Adipocyte (in vitro differentiated cells): ENCODE data around the gene ARHGAP40.

ENCODE experiments used
- DNase-seq: peaks from one replicate; pipeline ENCODE4 v3.0.0-alpha.2; 2015; ENCODE audit warnings: low read depth
- H3K27me3 ChIP-seq: replicated peaks from 2 replicates; pipeline ENCODE4 v1.7.0; 2013; ENCODE audit warnings: mild to moderate bottlenecking, low read length, moderate library complexity; ENCODE audit not compliant: control insufficient read depth, insufficient read depth
- H3K36me3 ChIP-seq: 2 replicates; pipeline ENCODE4 v1.7.0; 2013; ENCODE audit warnings: low read length, mild to moderate bottlenecking, moderate library complexity; ENCODE audit not compliant: control insufficient read depth, insufficient read depth, severe bottlenecking
- H3K4me1 ChIP-seq: 2 replicates; pipeline ENCODE4 v1.7.0; 2013; ENCODE audit warnings: mild to moderate bottlenecking, low read length, moderate library complexity; ENCODE audit not compliant: control insufficient read depth, insufficient read depth
- H3K4me3 ChIP-seq: 2 replicates; pipeline ENCODE4 v1.7.0; 2013; ENCODE audit warnings: mild to moderate bottlenecking, low read length, moderate library complexity
- H3K9ac ChIP-seq: 2 replicates; pipeline ENCODE4 v1.7.0; 2013; ENCODE audit warnings: mild to moderate bottlenecking, low read length, moderate library complexity
- H3K9me3 ChIP-seq: 2 replicates; pipeline ENCODE4 v1.7.0; 2013; ENCODE audit warnings: mild to moderate bottlenecking, low read length, moderate library complexity; ENCODE audit not compliant: control insufficient read depth

ARHGAP40 gene

DNA sequence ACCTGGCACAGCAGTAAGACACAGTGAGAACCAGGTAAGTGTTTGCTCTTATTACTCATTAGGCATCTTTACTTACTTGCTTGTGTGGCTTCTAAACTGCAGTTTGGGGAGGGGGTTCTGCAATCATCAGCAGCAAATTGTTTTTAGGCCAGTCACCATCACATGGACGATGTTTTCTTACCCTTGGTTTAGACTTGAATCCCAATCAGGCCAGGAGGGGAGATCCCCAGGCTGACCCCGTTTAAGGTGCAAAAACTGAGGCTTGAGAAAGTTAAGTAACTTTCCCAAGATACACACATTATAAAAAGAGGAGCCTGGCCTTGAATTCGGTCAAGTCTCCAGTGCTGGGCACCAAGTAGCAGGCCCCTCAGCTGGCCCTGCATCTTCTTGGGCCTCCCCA, 70.9 kb downstream of the ARHGAP40 start:
- Histone ChIP-seq H3K9me3 (no peaks in the 10 kb centered on the region), H3K27me3 (peaks cover 44% of the 10 kb centered on the region), H3K4me1 (peaks cover 7% of the 10 kb centered on the region), H3K9ac (no peak overlapping the region), H3K4me3 (no peak overlapping the region), H3K36me3 (no peaks in the 10 kb centered on the region)
- no peak for DNase-seq

DNA sequence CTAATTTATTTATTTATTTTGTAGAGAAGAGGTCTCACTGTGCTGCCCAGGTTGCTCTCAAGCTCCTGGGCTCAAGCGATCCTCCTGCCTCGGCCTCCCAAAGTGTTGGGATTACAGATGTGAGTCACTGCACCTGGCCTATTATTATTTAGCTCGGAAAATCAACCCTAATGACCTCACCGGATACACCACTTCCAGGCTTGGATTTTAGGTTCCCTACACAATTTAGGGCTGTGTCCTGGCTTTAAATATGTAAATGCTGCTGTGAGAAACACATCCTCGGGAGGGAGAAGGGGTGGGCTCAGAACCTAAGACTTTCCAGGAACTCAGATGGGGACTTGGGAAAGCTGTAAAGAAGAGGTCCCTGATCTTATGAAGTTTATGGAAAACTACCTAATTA, 71.7 kb downstream of the ARHGAP40 start:
- Histone ChIP-seq H3K9me3 (no peaks in the 10 kb centered on the region), H3K4me1 (peaks cover 7% of the 10 kb centered on the region), H3K4me3 (peak overlapping the region; percentile 76), H3K9ac (no peak overlapping the region), H3K27me3 (peaks cover 37% of the 10 kb centered on the region), H3K36me3 (no peaks in the 10 kb centered on the region)
- DNase-seq, result no peak

DNA sequence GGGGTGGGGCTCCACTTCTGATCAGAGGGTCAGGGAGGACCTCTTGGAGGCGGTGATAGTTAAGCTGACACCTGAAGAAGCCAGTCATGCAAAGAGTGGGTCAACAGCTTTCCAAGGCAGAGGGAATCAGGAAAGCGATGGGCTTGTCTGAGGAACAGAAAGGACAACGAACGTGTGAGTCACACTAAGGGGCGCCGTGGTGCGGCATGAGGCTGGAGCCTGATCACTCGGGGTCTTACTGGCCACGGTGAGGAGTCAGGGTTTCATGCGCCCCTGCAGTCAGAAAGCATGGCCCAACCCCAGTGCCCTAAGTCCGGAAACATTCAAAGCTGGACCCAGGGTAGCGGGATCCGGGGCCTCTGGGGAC, 72.1 kb downstream of the ARHGAP40 start:
- no peaks in the 10 kb centered on the region for H3K9me3 ChIP-seq
- peaks cover 7% of the 10 kb centered on the region for H3K4me1 ChIP-seq
- no peaks in the 10 kb centered on the region for H3K36me3 ChIP-seq
- peak overlapping the region; percentile 76 for H3K4me3 ChIP-seq
- H3K27me3 ChIP-seq, result peaks cover 36% of the 10 kb centered on the region
- H3K9ac ChIP-seq, result no peak overlapping the region
- peak; percentile 30 for DNase-seq

DNA sequence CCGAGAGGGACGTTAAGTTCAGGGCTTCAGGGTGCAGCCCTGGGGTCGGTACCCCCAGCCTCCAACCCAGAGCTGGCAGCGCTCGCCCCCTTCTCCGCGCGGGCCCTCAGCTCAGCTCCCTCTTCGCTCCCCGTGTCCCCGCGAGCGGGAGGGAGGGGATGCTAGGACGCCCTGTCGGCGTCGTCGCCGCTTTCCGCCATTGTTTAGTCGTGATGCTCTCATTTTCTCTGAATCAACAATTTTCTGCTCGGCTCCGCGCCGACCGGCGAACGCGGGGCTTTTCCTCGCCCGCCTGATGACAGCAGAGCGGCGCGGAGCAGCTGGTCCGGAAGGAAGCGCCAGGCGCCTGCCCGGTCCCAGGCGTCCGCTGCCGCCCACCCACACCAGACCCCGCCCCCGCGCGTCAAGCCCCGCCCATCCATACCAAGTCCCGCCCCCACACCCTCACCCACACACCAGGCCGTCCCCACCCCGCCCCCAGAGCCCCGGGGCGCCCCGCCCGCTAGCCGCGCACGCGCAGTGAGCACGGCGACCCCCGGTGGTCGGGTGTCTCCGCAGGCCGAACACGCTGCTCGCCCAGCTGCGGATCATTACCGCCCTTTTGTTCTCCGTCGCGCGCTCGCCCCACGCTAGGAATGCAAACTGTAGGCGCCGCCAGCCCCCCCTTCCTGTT, 72.6 kb downstream of the ARHGAP40 start:
- Histone ChIP-seq H3K9ac (no peak overlapping the region), H3K4me3 (peak overlapping the region; percentile 76), H3K9me3 (no peaks in the 10 kb centered on the region), H3K36me3 (no peaks in the 10 kb centered on the region), H3K4me1 (peaks cover 7% of the 10 kb centered on the region), H3K27me3 (peaks cover 31% of the 10 kb centered on the region)
- DNase-seq, result peak; percentile 71

DNA sequence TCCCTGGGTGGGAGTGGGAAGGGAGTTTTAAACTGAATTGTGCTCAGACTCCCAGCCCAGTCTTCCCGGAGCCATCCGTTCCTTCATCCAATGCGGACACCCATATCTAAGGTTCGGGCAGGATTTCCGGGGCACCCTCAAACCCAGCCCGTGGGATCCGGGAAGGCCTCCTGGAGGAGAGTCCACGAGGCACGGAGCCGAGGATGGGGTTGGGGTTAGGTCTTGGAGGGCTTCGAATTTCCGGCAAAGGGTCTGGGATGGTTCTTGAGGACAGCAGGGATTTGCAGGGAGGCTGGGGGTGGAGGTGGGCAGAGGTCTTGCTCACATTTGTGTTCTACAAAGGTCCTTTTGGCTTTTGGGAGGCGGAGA, 73.1 kb downstream of the ARHGAP40 start:
- DNase-seq, result no peak
- H3K27me3 ChIP-seq, result peaks cover 30% of the 10 kb centered on the region
- no peak overlapping the region for H3K4me3 ChIP-seq

DNA sequence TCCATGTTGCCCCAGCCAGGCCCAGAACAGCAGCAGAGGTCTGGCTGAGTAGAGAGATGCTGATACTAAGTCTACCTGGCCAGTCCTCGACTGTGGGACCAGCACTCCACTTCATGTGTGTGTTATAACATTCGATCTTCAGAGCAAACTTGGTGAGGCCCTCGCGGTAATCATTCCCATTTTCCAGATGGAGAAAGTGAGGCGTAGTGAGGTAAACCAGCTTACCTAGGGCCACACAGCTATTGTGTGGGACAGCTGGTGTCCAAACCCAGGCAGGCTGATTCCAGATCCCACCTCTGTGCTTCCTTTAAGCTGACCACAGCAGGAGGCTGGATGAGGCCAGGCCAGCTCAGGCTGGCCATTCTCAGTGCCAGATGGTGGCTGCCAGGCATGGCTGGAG, 75.0 kb downstream of the ARHGAP40 start:
- DNase-seq, result no peak
- H3K27me3 ChIP-seq, result peaks cover 21% of the 10 kb centered on the region

More for the DNA sequence above, 73.1 kb downstream of the ARHGAP40 start:
- no peaks in the 10 kb centered on the region for H3K9me3 ChIP-seq
- H3K4me1 ChIP-seq, result peaks cover 7% of the 10 kb centered on the region
- no peaks in the 10 kb centered on the region for H3K36me3 ChIP-seq
- no peak overlapping the region for H3K9ac ChIP-seq

DNA sequence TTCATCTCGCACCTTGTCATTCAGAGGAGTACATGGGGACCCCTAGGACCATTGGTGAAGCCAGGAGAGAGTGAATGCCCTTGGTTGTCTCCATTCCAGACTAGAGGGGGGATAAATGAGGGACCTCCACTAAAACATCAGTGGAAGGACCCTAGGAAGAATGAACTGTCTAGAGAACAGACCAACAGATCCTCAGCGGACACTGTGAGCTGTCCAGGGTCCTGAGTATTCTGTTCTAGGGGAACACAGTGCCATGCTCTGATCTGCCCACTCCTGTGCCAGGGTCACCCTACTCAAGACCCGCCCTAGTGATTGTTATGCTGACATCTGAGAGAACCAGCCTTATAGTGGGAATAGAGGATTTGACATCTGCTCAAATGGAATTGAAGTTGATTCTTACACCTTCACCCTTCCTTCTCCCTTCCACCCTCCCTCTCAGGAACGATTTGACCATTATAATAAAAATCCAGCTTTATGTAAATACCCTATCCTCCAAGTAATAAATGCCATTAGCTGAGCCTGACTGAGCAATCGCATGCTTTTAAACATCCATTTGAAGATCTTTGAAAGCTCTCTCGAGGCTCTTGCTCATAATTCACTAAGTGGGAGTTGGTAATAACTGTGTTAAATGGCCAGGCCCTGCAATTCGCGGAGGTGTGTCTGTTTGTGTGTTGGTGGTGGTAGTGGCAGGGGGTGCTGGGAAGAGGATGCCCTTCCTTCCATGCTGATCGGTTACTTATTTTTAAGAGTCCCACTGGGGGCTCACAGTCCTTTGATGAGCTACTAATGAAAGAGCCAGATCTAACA, 79.1 kb downstream of the ARHGAP40 start:
- Histone ChIP-seq H3K9me3 (no peaks in the 10 kb centered on the region), H3K27me3 (peaks cover 14% of the 10 kb centered on the region), H3K36me3 (no peaks in the 10 kb centered on the region), H3K4me1 (no peaks in the 10 kb centered on the region), H3K9ac (no peak overlapping the region), H3K4me3 (no peak overlapping the region)
- DNase-seq, result peak; percentile 49

More for the DNA sequence above, 75.0 kb downstream of the ARHGAP40 start:
- H3K9ac ChIP-seq, result no peak overlapping the region
- H3K4me3 ChIP-seq, result no peak overlapping the region
- no peaks in the 10 kb centered on the region for H3K9me3 ChIP-seq
- H3K4me1 ChIP-seq, result peaks cover 7% of the 10 kb centered on the region
- H3K36me3 ChIP-seq, result no peaks in the 10 kb centered on the region

DNA sequence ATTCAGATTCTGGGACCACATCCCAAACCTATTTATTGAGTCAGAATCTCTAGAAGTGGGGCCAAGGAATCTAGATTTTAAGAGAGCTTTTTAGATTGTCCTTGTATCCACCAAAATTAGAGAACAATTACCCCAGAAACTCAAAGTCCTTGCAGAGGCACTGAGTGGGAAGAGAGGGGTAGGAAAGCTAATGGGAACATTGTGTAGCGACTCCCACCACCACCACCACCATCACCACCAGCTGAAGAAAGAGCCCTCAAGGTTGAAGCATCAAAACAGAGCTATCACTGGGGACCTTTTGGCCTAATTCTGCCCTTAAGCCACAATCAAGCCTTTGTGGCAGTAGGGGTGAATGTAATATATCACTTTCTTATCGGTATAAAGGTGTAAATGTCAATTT, 83.7 kb downstream of the ARHGAP40 start:
- Histone ChIP-seq H3K9me3 (no peaks in the 10 kb centered on the region), H3K9ac (no peak overlapping the region), H3K4me3 (no peak overlapping the region), H3K27me3 (peaks cover 34% of the 10 kb centered on the region), H3K4me1 (no peaks in the 10 kb centered on the region), H3K36me3 (no peaks in the 10 kb centered on the region)
- DNase-seq, result no peak

DNA sequence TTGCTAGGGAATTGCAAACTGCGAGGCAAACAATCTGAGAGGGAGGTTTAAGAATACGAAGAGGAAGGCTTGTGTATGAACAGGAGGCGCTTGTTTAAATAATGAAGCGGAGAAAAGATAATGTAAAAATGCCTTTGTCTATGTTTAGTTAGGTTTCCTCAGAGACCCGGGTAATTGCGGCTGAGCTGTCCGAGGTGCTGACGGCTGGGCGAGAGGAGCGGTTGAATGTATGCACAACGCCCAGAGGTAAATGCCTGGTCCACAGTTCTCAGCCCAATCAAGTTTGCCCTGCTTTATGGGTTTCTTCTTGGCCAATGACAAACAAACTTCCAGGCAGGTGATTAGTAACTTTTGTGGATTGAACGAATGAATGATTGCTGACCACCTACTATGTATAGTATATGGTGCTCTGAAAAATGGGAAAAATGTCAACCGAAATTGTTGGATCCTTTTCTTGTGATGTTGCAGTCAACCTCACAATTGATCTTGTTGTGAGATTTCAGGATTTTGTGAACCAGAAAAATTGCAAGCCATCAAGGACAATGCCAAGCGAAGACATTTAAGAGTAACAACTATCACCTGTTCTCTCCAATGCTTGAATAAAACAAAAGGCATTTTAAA, 84.4 kb downstream of the ARHGAP40 start:
- Histone ChIP-seq H3K9me3 (no peaks in the 10 kb centered on the region), H3K4me3 (no peak overlapping the region), H3K4me1 (no peaks in the 10 kb centered on the region), H3K27me3 (peaks cover 34% of the 10 kb centered on the region), H3K9ac (no peak overlapping the region), H3K36me3 (no peaks in the 10 kb centered on the region)
- peak; percentile 68 for DNase-seq

DNA sequence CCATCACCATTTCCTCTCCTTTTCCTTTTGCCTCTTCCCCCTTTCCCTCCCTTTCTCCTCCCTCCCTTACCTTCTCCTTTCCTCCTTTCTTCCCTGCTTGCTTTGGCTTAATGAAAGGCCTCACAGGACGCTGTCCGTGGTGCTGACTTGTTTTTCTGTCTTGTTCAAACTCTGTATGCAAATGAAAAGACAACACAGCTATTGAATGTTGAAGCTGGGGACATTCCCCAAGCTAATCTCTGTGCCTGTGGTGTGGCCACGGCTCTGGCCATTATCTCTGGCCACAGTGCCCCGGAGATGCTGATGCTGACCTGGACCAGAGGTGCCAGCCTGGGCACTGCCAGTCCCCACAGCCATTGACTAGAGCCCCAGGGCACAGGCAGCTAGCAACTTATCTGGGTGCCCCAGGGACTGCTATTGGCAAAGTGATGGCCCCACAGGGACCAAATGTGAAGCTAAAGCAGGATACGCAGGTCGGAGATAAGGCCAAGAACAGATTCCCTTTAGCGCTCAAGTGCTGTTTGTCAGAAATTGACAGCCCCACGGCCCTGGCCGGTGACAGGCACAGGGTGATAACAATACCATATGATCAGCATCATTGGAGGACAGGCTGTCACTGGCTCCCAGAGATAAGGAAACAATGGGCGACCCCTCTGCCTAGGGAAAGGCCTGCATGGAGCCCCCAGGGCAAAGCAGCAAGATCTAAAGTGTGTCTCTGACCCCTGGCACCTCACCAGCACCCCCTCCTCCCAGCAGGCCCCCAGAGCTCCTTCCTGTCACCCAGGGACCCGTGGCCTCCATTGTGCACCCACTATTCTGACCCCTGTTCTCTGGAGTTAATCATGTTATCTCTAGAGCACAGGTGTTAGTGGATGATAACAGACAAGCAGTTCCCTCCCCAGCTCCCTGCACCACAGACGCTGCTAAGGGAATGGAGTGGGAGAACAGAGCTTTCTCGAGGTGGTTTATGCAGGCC, 91.1 kb downstream of the ARHGAP40 start:
- Histone ChIP-seq H3K4me1 (no peaks in the 10 kb centered on the region), H3K36me3 (no peaks in the 10 kb centered on the region), H3K4me3 (no peak overlapping the region), H3K9me3 (no peaks in the 10 kb centered on the region), H3K9ac (no peak overlapping the region), H3K27me3 (peaks cover 33% of the 10 kb centered on the region)
- DNase-seq, result peak; percentile 77
